Measurements from ENCODE around the gene BTRC.
"Not testable (repeated sequence)": the region's sequence is repeated elsewhere in the genome, so short reads cannot be mapped to it uniquely, and the experiment has no call there.

The BTRC gene

GRCh38 chr10:101588879-101589278 lies 234.9 kb downstream of the BTRC start:
- no peak for DNase-seq (ENCODE audit: low read depth)

GRCh38 chr10:101593331-101593730 lies 239.4 kb downstream of the BTRC start:
- not testable (repeated sequence) for DNase-seq (ENCODE audit: low read depth)

- no peak for DNase-seq (ENCODE audit: low read depth)
These were observed 241.8 kb downstream of the BTRC start for GRCh38 chr10:101595591-101596433.

GRCh38 chr10:101597091-101597900 lies 243.3 kb downstream of the BTRC start:
- no peak for DNase-seq (ENCODE audit: low read depth)

GRCh38 chr10:101601541-101601940 lies 247.6 kb downstream of the BTRC start:
- DNase-seq (ENCODE audit: low read depth): no peak

- peak; percentile 43 for DNase-seq (ENCODE audit: low read depth)
These were observed 248.9 kb downstream of the BTRC start for GRCh38 chr10:101602761-101603398.

Measured in fibroblast of the conjunctiva (primary cell).